Gastroesophageal sphincter (tissue), 4 donors: ENCODE data around the gene MADCAM1. TPM values are rescaled to one million over a fixed set of nuclear protein-coding genes. Genes with fewer than 3 reads are reported as not detected.

Source experiments
- ATAC-seq: fragments of 150-250 bp; one replicate; pipeline ENCODE4 v1.9.1; 2016; ENCODE audit warnings: mild to moderate bottlenecking, moderate library complexity
- H3K27ac ChIP-seq, 4 donors: fragments of 200-600 bp; sonication (generic) in 3 of 4; 1 replicate in 3 of 4; 2 replicates in 1 of 4; pipeline ENCODE4 v1.5.1; 2016 to 2019
- H3K27me3 ChIP-seq: fragments of 200-600 bp; sonication (generic); one replicate; pipeline ENCODE4 v1.5.1; 2019
- H3K36me3 ChIP-seq, 2 donors: fragments of 200-600 bp; sonication (generic); one replicate each; pipeline ENCODE4 v1.5.1; 2019; ENCODE audit warnings: control low read depth in 1 of 2
- H3K4me1 ChIP-seq, 3 donors: fragments of 200-600 bp; sonication (generic); 1 replicate in 2 of 3; 2 replicates in 1 of 3; pipeline ENCODE4 v1.5.1; 2016 to 2019; ENCODE audit warnings: control low read depth in 2 of 3
- H3K4me3 ChIP-seq, 2 donors: fragments of 200-600 bp; sonication (generic); one replicate each; pipeline ENCODE4 v1.5.1; 2019; ENCODE audit warnings: mild to moderate bottlenecking in 1 of 2, moderate library complexity in 1 of 2
- H3K9me3 ChIP-seq, 3 donors: fragments of 200-600 bp; sonication (generic); one replicate each; pipeline ENCODE4 v1.5.1; 2017 to 2019; ENCODE audit warnings: control low read depth in 2 of 3
- EP300 ChIP-seq: sonication (generic); formaldehyde crosslinking; IDR thresholded peaks from one replicate; pipeline ENCODE4 v1.6.1; 2017; ENCODE audit warnings: antibody characterized with exemption, mild to moderate bottlenecking
- POLR2A ChIP-seq, 2 donors: fragments of 450-650 bp; IDR thresholded peaks; one replicate each; pipeline ENCODE4 v1.6.1; 2017; ENCODE audit warnings: antibody characterized with exemption in 2 of 2, mild to moderate bottlenecking in 2 of 2, moderate library complexity in 1 of 2
- POLR2AphosphoS5 ChIP-seq: sonication (generic); formaldehyde crosslinking; IDR thresholded peaks from one replicate; pipeline ENCODE4 v1.6.1; 2017; ENCODE audit warnings: antibody characterized with exemption
- WGBS, 2 donors: methylation state at CpG; one replicate each; pipeline ENCODE4 v1.1.5; 2018; ENCODE audit warnings: low coverage in 1 of 2; 5-methylcytosine and 5-hydroxymethylcytosine counted together
- total RNA-seq, 4 donors: library from RNA; depleted of rRNA; stranded (reverse); fragments of >200 nt; gene quantifications; one replicate each; pipeline ENCODE4 v1.1.0, GENCODE V29; 2016
- TF ChIP-seq, protein P1 (sequence below), 4 experiments: fragments of 200-600 bp in 2 of 4; fragments of 450-650 bp in 2 of 4; sonication (generic) in 1 of 4; IDR thresholded peaks; one replicate each; pipeline ENCODE4 v1.5.1; 2017 to 2019; ENCODE audit warnings: antibody characterized with exemption in 4 of 4, mild to moderate bottlenecking in 2 of 4, moderate library complexity in 2 of 4

The MADCAM1 gene
- total RNA-seq, 4 donors from 2014 or later: 0.20 to 0.46 (median 0.40) TPM; not detected in 1

DNA sequence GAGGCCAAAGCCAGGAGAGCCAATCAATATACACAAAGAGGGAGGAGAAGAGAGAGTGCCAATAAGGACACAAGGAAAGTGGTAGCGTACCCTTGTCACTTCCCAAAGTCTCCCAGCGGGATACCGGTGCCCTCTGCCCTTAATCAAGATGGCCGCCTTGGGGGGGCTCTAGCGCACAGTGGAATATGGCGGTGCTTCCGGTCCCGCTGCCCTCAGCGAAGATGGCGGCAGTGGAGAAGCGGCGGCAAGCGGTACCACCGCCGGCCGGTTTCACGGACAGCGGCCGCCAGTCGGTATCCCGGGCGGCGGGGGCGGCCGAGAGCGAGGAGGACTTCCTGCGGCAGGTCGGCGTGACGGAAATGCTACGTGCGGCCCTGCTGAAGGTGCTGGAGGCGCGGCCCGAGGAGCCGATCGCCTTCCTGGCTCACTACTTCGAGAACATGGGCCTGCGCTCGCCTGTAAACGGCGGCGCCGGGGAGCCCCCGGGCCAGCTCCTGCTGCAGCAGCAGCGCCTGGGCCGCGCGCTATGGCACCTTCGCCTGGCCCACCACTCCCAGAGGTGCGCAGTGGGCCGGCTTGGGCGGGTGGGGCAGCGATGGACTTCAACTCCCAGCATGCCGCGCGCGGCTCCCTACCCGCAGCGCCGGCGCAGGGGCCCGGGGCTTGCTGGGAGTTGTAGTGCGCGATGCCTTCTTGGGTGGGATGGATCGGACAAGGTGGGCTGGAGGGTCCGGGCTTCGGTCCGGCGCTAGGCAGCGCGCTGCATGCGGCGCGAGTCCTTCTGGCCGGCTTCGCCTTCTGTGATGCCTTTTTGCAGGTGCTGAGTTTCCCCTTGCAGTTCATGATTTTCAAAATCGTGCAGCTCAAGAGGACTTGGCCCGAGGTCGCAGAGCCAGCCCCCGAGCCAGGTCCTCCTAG, 11.3 kb downstream of the MADCAM1 start, which contains the start of gene TPGS1:
TSS of gene TPGS1 (plus strand) at position 212 of the 918 bp plus-strand sequence. CDS start at position 222, 10 bp downstream.
- no peaks in the 10 kb centered on the region for H3K9me3 ChIP-seq
- ATAC-seq: peak; percentile 91
- H3K27me3 ChIP-seq: no peaks in the 10 kb centered on the region
- WGBS, 2 donors: 0% methylated on average over 4 of the region's 81 CpGs; no CpG with 5 or more reads in 1 of the 2 donors
- H3K27ac ChIP-seq: peak within 1 kb of the TSS; percentile 70 to 93 (median 92)
- H3K4me1 ChIP-seq: peaks cover 0 to 48% (median 20%) of the 10 kb centered on the region in 3 donors
- peaks cover 0 to 9% of the 10 kb centered on the region in 2 donors for H3K36me3 ChIP-seq
- H3K4me3 ChIP-seq: peak within 1 kb of the TSS; percentile 72 to 77
- TF ChIP-seq POLR2A (IDR thresholded peaks at IDR 0.05) (peak in 1 of 2 donors; percentile 52), EP300 (no peak), POLR2AphosphoS5 (peak; percentile 80)
- TF ChIP-seq, protein P1, sequence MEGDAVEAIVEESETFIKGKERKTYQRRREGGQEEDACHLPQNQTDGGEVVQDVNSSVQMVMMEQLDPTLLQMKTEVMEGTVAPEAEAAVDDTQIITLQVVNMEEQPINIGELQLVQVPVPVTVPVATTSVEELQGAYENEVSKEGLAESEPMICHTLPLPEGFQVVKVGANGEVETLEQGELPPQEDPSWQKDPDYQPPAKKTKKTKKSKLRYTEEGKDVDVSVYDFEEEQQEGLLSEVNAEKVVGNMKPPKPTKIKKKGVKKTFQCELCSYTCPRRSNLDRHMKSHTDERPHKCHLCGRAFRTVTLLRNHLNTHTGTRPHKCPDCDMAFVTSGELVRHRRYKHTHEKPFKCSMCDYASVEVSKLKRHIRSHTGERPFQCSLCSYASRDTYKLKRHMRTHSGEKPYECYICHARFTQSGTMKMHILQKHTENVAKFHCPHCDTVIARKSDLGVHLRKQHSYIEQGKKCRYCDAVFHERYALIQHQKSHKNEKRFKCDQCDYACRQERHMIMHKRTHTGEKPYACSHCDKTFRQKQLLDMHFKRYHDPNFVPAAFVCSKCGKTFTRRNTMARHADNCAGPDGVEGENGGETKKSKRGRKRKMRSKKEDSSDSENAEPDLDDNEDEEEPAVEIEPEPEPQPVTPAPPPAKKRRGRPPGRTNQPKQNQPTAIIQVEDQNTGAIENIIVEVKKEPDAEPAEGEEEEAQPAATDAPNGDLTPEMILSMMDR (IDR thresholded peaks at IDR 0.05): peak in 2 of 4 experiments; percentile 23 to 46

DNA sequence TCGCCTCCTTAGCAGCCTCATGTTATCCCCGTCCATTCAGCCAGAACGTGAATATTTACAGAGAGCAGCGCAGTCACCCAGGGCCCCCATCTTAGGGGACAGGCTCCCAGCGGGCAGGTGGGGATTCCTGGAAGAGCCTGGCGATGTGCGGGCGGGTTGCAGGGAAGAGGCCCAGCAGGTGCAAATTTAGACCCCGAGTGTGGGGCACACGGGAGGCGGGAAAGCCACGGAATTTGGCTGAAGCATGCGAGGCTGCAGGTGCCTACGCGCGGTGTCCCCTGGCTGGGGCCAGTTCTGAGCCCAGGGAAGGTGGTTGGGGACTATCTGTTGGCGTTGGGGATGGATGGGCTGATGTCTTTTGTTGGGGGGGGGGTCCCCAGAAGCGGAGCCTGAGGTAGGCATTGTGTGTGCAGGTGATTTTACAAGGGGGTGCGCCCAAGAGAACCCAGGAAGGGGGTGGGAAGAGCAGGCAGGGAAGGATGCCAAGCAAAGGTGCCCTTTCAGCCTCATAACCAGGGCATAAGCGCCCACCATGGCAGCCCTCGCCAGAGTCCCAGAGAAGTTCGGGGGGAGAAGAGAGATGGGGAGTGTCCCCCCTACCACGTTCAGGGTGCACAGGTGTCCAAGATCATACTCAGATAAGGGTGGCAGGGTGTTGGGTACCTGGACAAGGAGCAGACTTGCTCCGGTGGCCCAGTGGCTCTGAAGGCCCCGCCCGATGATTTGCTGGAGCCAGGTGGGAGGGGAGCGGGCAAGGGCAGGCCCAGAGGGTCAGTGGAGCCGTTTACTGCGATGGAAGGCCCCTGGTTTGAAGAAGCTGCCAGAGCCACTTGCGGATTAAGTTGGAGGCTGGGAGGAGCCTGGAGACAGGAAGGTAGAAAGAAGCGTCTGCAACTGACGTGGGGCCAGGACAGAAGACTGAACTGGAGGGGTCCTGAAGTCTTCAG, 12.2 kb downstream of the MADCAM1 start:
- peak overlapping the region; percentile 72 to 77 for H3K4me3 ChIP-seq
- no peak for ATAC-seq
- H3K4me1 ChIP-seq: peaks cover 0 to 53% (median 20%) of the 10 kb centered on the region in 3 donors
- H3K27me3 ChIP-seq: no peaks in the 10 kb centered on the region
- no peak for TF ChIP-seq POLR2A (IDR thresholded peaks at IDR 0.05)
- TF ChIP-seq, protein P1 (IDR thresholded peaks at IDR 0.05): no peak
- peaks cover 0 to 9% of the 10 kb centered on the region in 2 donors for H3K36me3 ChIP-seq
- peak overlapping the region in 2 of 4 donors; percentile 91 to 93 for H3K27ac ChIP-seq
- H3K9me3 ChIP-seq: no peaks in the 10 kb centered on the region
- WGBS, 2 donors: 69 to 74% methylated on average over 13 to 16 of the region's 32 CpGs

DNA sequence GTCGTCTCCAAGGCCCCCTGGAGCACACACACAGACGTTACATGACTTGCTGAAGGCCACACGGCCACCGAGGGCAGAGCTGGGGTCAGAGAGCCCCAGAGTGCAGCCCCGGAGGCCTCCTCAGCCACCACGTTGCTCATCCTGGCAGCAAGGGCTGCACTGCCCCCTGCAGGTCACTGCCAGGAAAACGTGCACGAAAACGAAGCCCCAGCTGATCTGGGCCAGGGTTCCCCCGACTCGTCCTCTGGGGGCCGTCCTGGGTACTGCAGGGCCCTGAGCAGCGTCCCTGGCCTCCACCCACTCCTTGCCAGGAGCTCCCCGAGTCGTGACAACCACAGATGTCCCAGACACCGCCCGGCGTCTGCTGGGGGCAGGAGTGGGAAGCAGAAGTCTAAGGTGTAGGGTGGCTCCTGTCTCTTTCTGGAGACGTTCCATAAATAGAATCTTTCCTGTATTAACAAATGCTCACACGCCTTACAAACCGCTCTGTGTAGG, 14.4 kb downstream of the MADCAM1 start:
- H3K27me3 ChIP-seq: no peaks in the 10 kb centered on the region
- TF ChIP-seq POLR2AphosphoS5 (no peak), EP300 (no peak)
- TF ChIP-seq, protein P1 (IDR thresholded peaks at IDR 0.05): peak in 3 of 4 experiments; percentile 79 to 93 (median 91)
- peak overlapping the region in 3 of 4 donors; percentile 72 to 81 (median 77) for H3K27ac ChIP-seq
- peak; percentile 6 for ATAC-seq
- no peaks in the 10 kb centered on the region for H3K9me3 ChIP-seq
- 19% methylated on average over 4 of the region's 21 CpGs; no CpG with 5 or more reads in 1 of the 2 donors for WGBS, 2 donors
- peak overlapping the region in 1 of 2 donors; percentile 29 for H3K4me3 ChIP-seq
- peaks cover 0 to 53% (median 20%) of the 10 kb centered on the region in 3 donors for H3K4me1 ChIP-seq
- peaks cover 0 to 9% of the 10 kb centered on the region in 2 donors for H3K36me3 ChIP-seq

DNA sequence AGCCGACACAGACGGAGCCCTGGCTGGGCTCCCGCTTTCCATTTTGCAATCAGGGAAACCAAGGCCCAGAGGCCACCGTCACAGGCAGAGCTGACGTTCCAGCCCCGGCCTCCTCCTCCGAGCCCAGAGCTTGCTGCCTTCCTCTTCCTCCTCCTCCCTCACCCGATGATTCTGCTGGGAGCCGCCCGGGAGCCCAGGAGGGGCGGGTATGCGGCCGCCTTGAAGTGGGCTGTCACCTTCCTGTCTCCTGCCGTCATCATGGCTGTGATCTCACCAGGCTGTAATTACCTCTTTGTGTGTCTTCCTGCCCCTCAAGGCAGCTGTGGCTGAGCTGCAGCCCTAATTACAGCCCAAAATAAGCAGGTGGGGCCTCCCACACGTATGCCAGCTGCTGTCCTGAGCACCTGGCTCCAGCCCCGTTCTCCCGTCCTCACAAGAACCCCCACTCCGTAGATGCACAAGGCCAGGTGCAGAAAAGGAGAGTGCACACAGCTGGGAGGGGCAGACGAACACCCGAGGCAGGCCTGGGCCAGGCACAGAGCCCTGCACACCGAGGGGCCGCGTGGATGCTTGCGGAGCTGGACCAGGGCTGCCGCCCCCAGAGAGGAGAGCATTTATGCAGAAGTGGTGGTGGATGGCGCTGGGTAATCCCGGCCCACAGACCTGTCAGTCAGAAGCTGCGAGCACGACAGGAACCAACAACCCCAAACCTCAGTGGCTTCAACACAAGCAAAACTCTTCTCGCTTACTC, 15.0 kb downstream of the MADCAM1 start:
- 16 to 60% methylated on average over 1 to 8 of the region's 30 CpGs for WGBS, 2 donors
- ATAC-seq: no peak

More for the DNA sequence above, 15.0 kb downstream of the MADCAM1 start:
- Histone ChIP-seq H3K4me1 (peaks cover 0 to 49% (median 19%) of the 10 kb centered on the region in 3 donors), H3K4me3 (peak overlapping the region in 1 of 2 donors; percentile 29), H3K9me3 (no peaks in the 10 kb centered on the region), H3K27ac (peak overlapping the region in 3 of 4 donors; percentile 72 to 81 (median 77)), H3K27me3 (no peaks in the 10 kb centered on the region), H3K36me3 (peaks cover 0 to 9% of the 10 kb centered on the region in 2 donors)
- TF ChIP-seq POLR2AphosphoS5 (no peak), POLR2A (IDR thresholded peaks at IDR 0.05) (no peak)
